ENCODE results near the gene PSMG3.

Gene PSMG3

DNA sequence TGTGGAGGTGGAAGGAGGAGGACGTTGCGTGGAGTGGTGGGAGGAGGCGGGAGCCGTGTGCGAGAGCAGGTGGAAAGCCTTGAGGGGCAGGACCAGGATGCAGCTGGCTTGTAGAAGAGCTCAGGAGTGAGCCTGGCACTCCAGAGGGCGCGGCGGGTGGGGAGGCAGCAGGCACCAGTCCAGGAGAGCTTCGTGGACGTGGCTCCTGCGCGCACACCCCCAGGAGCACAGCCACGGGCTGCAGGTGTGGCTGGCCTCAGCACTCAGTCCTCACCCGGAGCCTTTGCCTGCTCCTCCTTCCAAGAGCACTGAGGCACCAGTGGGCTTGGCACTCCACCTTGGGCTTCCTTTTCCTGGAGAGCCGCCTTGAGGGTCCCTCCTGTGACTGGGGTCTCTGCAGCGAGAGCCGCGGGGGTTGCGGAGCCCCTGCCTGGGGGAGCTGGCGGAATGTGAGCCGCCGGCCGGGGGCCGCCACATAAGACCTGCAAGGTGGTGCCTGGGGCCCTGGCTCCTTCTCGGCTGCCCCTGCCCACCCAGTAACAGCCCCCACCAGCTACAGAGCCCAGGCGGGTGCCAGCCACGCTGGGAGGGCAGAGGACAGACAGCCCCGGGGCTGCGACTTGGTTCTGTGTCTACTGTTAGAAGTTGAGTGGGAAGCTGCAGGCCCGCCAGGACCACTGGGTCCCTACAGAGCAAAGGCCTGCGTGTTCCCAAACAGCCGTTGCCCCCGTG is 28.2 kb downstream of the PSMG3 start:
- in situ Hi-C loops (cut with HindIII; ENCODE audit: low pct_ligation_motif_present, low pct_unique_long_range_greater_than_20kb, low sequenced_read_pairs): no loop called here
- DNase-seq: no peak

DNA sequence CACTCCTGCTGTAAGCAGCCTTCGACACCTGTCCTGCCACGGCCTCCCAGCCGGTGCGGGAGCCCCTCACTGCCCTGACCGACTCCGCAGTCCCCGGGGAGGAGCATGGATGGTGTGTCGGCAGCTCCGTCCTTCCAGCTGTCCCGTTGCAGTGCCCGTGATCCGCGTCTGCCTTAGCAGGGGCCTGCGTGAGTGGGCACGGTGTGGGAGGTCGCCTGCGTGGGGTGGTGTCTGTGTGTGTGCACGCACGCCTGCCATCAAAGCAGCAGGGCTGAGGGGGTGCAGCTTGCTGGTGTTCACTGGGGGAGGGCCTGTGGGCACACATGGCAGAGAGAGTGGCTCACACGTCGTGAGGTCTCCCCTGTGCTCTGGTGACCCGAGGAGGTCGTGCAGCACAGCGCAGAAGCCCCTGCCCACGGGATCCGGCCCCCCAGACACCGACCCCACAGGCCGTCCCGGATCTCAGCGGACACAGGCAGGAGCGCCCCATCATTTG is 29.0 kb downstream of the PSMG3 start:
- no peak for DNase-seq
- in situ Hi-C loops (cut with HindIII; ENCODE audit: low pct_ligation_motif_present, low pct_unique_long_range_greater_than_20kb, low sequenced_read_pairs): no loop called here

DNA sequence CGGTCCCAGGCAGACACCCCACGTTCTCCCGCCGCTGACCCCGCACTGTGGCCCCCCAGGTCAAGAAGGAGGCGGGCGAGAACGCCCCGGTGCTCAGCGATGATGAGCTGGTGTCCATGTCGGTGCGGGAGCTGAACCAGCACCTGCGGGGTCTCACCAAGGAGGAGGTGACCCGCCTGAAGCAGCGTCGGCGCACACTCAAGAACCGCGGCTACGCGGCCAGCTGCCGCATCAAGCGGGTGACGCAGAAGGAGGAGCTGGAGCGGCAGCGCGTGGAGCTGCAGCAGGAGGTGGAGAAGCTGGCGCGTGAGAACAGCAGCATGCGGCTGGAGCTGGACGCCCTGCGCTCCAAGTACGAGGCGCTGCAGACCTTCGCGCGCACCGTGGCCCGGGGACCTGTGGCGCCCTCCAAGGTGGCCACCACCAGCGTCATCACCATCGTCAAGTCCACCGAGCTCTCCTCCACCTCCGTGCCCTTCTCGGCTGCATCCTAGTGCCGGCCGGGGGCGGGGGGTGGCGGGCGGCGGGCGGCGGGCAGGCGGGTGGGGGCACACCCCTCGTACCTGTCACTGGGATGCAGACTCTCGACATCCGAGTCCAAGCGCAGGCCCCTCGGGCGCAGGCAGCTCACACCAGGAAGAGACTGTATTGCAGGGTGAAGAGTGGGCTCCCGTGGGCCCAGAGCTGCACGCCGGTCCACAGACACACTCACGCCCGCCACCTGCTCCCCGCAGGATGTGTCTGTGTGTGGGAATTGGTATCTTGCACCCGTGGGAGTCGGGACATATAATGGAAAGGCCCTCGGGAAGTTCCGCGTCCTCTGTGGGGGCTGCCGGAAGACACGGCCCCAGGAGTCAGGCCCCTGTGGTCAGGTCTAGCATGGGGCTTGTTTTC is 29.7 kb downstream of the PSMG3 start:
- in situ Hi-C loops (cut with HindIII; ENCODE audit: low pct_ligation_motif_present, low pct_unique_long_range_greater_than_20kb, low sequenced_read_pairs): no loop called here
- DNase-seq: no peak

DNA sequence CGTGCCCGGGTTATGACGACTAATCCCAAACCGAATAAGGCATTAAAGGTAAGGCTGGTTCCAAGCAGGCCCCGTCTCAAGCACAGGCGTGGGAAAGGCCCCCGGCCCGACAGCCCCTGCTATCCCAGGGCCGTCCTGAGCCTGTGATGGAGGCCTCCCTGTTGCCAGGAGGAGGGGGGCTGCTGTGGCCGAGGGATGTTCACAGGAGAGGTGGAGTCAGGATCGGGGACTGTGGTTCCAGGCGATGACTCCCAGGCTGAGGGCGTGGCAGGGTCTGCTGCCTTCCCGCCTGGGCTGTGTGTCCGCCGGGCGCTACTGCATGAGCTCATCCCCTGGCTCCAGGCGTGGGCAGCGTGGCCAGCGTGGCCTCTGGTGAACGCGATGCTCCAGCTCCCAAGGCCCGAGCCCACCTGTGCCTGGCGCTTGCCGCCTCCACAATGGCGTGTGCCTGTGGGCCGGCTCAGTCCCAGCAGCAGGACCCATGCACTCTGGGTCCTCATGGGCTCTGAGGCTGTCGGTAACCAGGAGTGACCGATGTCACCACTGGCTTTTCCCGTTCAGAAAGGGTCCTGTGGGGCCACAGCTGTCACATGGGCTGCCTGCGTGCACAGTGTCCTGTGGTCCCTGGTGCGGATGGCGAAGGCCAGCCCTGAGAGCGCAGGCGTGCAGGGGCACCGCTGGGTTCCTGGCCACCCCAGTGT is 30.5 kb downstream of the PSMG3 start:
- DNase-seq: no peak
- in situ Hi-C loops (cut with HindIII; ENCODE audit: low pct_ligation_motif_present, low pct_unique_long_range_greater_than_20kb, low sequenced_read_pairs): no loop called here

DNA sequence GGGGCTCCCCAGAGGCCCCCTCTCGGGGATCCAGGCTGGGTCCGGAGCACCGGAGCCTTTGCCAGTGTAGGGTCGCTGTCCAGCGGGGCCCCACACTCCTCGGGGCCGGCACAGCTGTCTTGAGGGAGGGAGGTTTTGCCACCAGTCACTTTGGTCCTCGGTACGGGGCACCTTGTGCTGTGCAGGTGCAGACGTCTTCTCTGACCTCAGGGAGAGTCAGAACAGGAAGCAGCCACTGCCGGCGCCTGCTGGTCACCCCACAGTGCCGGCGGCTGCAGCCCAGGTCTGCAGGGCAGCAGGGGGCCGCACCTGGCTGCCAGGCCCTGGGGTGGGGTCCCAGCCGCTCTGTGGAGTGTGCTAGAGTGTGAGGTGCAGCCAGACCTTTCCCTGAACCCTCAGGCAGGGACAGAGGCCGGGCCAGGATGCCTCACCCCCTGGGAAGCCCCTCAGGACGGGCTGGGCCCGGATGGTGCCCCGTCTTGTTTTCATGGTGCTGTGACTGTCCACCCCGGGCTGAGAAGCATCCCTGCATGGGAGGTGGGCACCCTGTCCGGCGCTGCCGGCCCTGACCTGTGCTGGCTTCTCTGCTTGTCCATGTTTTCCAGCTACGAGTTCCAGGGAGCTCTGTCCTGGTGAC is 31.2 kb downstream of the PSMG3 start:
- in situ Hi-C loops (cut with HindIII; ENCODE audit: low pct_ligation_motif_present, low pct_unique_long_range_greater_than_20kb, low sequenced_read_pairs): no loop called here
- no peak for DNase-seq

GRCh38 chr7:1537535-1538412 is 32.1 kb downstream of the PSMG3 start:
- in situ Hi-C loops (cut with HindIII; ENCODE audit: low pct_ligation_motif_present, low pct_unique_long_range_greater_than_20kb, low sequenced_read_pairs): no loop called here
- DNase-seq: peak; percentile 99

DNA sequence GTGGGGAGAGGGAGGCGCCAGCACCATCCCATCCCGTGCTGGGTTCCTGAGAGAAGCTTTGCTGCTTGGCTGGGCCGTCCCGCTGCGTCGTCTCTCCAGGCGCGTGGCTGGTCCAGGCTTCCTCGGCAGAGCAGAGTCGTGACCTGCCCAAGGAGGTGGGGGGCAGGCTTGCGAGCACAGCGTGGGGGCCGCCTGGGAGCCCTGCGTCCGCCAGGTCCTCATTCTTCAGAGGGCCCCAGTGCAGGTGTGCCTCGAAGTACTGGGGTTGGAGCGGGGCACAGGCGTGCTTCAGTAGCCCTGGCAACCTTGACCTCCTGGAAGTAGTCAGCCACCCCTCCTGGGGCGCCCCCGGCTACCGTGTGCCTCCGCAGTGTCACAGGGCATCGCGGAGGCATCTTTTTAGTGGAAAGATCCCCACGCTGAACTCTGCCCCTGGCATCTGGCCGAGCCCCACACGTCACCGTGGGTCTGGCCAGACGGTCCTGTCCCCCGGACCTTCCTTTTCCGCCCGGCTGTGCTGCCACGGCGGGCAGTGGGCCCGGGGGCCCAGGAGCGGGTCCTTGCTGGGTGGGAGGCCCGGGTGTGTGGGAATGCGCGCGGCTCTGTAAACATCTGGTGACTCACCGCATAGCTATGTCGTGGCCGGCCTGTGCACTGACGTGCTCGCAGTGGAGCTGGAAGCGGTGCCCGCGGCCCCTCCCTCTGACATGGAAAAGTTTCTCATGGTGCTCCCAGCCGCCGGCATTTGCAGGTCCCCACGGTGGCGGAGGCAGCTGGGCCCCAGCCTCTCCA is 32.9 kb downstream of the PSMG3 start:
- peak; percentile 100 for DNase-seq
- in situ Hi-C loops (cut with HindIII; ENCODE audit: low pct_ligation_motif_present, low pct_unique_long_range_greater_than_20kb, low sequenced_read_pairs): no loop called here

DNA sequence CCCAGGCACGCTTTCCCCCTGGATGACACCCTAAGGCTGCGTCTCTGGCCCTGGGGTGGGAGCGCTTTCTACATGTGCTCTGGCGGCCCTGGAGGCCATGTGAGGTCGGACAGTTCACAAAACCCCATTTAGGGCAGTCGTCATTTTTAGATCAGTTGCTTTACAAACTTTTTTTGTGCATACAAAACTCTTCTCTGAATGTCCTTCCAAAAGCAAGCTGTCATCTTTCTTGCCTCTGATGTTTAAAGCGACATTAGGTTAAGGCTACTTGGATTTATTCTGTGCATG is 33.4 kb downstream of the PSMG3 start:
- no peak for DNase-seq
- in situ Hi-C loops (cut with HindIII; ENCODE audit: low pct_ligation_motif_present, low pct_unique_long_range_greater_than_20kb, low sequenced_read_pairs): no loop called here

DNA sequence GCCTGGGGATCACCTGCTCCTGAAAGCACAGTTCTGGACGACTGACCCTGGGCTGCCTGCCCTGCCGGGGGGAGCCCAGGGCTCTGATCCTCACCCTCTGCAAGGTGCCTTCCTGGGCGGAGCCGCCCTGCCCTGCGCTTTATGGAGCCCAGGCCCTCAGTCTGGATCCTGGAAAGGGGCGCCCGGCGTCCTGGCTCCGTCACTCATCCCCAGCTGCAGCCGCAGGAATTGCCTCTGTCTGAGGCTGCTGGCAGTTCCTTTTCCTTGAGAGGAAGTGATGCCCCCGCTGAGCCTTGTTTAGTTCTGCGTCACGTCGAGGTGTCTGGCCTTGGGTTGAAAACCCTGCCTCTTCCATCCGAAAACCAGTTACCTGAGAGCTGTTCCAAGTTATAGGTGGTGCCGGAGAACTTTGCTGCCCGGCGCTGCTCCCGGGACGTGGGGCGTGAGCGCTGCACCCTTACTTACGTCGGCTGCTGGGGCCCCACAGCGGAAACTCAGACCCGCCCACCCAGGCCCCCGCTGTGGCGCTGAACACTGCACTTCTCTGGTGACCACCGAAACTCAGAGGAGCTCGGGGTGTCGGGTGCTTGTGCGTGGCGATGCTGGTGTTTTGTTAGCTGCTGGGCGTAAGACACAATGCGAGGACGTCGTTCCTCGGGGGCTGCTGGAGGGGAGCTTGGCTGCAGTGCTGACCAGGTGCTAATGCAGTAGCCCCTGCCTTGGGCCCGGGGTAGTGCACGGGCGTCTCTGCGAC is 34.0 kb downstream of the PSMG3 start:
- in situ Hi-C loops (cut with HindIII; ENCODE audit: low pct_ligation_motif_present, low pct_unique_long_range_greater_than_20kb, low sequenced_read_pairs): no loop called here

DNA sequence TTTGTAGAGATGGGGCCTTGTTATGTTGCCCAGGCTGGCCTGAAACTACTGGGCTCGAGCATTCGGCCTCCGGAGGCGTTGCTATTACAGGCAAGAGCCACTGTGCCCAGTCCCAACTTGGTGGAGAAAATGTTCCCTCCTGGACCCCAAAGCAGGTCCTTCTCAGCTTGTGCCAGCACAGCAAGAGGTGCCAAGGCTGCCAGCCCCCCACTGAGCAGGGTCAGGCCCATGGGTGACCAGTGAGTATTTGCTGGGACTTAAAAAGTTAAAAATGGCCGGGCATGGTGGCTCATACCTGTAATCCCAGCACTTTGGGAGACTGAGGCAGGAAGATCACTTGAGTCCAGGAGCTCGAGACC is 34.8 kb downstream of the PSMG3 start:
- no peak for DNase-seq
- in situ Hi-C loops (cut with HindIII; ENCODE audit: low pct_ligation_motif_present, low pct_unique_long_range_greater_than_20kb, low sequenced_read_pairs): no loop called here

More for the DNA sequence above, 34.0 kb downstream of the PSMG3 start:
- DNase-seq: no peak

DNA sequence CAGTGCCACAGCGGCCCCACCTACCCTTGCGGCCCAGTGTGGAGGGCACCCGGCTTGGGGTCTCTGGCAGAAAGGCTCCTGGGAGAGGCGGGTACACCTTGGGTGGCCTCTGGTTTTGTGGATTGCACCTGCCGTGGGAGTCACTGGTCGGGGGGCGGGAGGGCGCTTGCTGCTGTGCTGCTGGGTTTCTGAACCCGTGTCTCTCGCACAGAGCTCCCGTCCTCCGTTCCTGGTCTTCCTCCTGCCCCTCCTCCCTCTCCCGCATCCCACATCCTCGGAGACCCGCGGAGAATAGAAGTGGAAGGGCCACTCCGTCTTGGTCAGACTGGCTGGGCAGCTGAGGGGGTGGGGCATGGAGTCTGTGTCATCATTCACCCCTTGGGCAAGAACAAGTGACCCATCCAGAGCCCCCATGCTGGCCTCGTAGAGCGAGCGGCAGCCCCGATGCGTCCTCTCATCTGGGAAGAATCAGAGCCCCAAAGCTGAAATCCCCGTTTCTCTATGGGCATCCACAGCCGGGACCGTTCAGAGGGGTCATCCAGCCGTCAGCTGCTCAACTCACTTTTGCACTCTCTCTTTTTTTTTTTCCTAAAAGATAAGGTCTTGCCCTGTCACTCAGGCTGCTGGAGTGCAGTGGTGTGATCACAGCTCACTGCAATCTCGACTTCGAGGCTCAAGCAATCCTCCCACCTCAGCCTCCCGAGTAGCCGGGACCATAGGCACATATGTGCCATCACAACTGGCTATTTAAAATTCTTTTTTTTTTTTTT is 35.3 kb downstream of the PSMG3 start:
- no peak for DNase-seq
- in situ Hi-C loops (cut with HindIII; ENCODE audit: low pct_ligation_motif_present, low pct_unique_long_range_greater_than_20kb, low sequenced_read_pairs): no loop called here

- in situ Hi-C loops (cut with HindIII; ENCODE audit: low pct_ligation_motif_present, low pct_unique_long_range_greater_than_20kb, low sequenced_read_pairs): no loop called here
- peak; percentile 85 for DNase-seq
Observed at GRCh38 chr7:1533547-1534329, 36.1 kb downstream of the PSMG3 start.

DNA sequence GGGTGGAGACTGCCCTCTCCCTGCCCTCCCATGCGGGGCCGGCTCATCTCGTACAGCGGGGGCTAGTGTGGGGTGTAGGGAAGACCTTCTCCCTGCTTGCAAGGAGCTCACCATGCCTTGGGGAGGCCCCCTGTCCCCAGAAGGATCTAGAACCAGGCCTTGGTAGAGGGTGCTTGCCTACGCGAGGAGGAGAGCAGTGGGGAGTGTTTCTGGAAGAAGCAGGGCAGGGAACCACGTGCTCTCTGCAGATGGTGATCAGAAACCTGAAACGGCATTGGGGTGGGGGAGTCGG is 36.6 kb downstream of the PSMG3 start:
- in situ Hi-C loops (cut with HindIII; ENCODE audit: low pct_ligation_motif_present, low pct_unique_long_range_greater_than_20kb, low sequenced_read_pairs): no loop called here
- DNase-seq: no peak

GRCh38 chr7:1532456-1533254 is 37.2 kb downstream of the PSMG3 start:
- in situ Hi-C loops (cut with HindIII; ENCODE audit: low pct_ligation_motif_present, low pct_unique_long_range_greater_than_20kb, low sequenced_read_pairs): no loop called here
- peak; percentile 86 for DNase-seq

DNA sequence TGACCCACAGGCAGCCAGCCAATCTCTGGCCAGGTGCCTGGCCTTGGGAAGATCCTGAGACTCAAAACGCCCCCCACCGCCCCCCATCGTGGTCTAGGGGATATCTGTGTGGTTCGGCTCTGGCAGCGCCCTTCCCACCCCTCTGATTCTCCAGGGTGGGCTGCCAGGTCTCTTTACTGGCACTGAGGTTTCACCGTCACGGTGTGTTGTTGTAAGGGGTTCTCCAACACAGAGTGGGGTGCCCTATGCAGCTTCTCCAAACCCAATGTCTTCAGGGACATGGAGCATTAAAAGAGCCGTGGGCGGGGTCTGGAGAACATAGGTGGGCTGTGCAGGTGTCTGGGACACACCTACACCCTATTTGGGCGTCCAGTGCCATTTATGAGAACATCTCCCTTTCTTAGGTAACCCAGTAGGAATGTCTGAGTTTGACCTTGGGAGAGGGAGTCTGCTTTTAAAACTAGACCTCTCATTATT is 37.8 kb downstream of the PSMG3 start:
- DNase-seq: no peak
- in situ Hi-C loops (cut with HindIII; ENCODE audit: low pct_ligation_motif_present, low pct_unique_long_range_greater_than_20kb, low sequenced_read_pairs): no loop called here

All from ACHN (cell line).